LNCaP clone FGC (cell line): ENCODE measurements around the gene PLBD1.

Experiments
- DNase-seq: peaks from one replicate; pipeline ENCODE4 v3.0.0-alpha.2; 2011; ENCODE audit warnings: low read depth
- H3K4me3 ChIP-seq: 2 replicates; pipeline ENCODE4 v1.5.1; 2011; ENCODE audit warnings: mild to moderate bottlenecking, low read depth, low read length, control low read depth
- CTCF ChIP-seq: IDR thresholded peaks from 2 replicates; pipeline ENCODE4 v1.5.1; 2012; ENCODE audit warnings: mild to moderate bottlenecking; ENCODE audit not compliant: control insufficient read depth, insufficient read depth; ENCODE audit errors: extremely low read depth

The PLBD1 gene

GRCh38 chr12:14567351-14568162 is at the start of gene PLBD1:
PLBD1 (minus strand) TSS chr12:14567883; CDS start chr12:14567696, 187 bp downstream.
- no peak for DNase-seq
- H3K4me3 ChIP-seq = no peak within 1 kb of the TSS
- TF ChIP-seq CTCF = no peak

- DNase-seq = no peak
- no peak overlapping the region for H3K4me3 ChIP-seq
- no peak for TF ChIP-seq CTCF
Measured at GRCh38 chr12:14614704-14615121, 47.0 kb upstream of the PLBD1 start.

- H3K4me3 ChIP-seq = no peak overlapping the region
- no peak for TF ChIP-seq CTCF
- no peak for DNase-seq
Measured at GRCh38 chr12:14613718-14614117, 46.0 kb upstream of the PLBD1 start.

- no peak overlapping the region for H3K4me3 ChIP-seq
- TF ChIP-seq CTCF = no peak
- DNase-seq = no peak
Measured at GRCh38 chr12:14612898-14613445, 45.3 kb upstream of the PLBD1 start.

GRCh38 chr12:14612250-14612649 is 44.6 kb upstream of the PLBD1 start:
- no peak for DNase-seq
- H3K4me3 ChIP-seq = no peak overlapping the region
- TF ChIP-seq CTCF = no peak

GRCh38 chr12:14611640-14612203 is 44.0 kb upstream of the PLBD1 start:
- no peak for TF ChIP-seq CTCF
- no peak overlapping the region for H3K4me3 ChIP-seq
- no peak for DNase-seq
